Lower lobe of right lung (tissue), 2 donors: ENCODE data around the gene DPF3. TPM values are rescaled to one million over a fixed set of nuclear protein-coding genes. Genes with fewer than 3 reads are reported as not detected.

Experiments used
- ATAC-seq, 2 donors: fragments of 200-7000 bp; cut with Tn5 transposase; one replicate each; pipeline ENCODE4 v1.9.1; 2020 to 2022; ENCODE audit warnings: mild to moderate bottlenecking in 2 of 2, moderate library complexity in 2 of 2
- DNase-seq: peaks from one replicate; pipeline ENCODE4 v3.0.0-alpha.2; 2020
- H3K27ac ChIP-seq: fragments of 200-600 bp; one replicate; pipeline ENCODE4 v1.8.0; 2022
- H3K27me3 ChIP-seq: fragments of 200-600 bp; one replicate; pipeline ENCODE4 v1.8.0; 2022; ENCODE audit warnings: low read depth
- H3K36me3 ChIP-seq: fragments of 200-600 bp; one replicate; pipeline ENCODE4 v1.8.0; 2022; ENCODE audit warnings: mild to moderate bottlenecking
- H3K4me1 ChIP-seq: fragments of 200-600 bp; one replicate; pipeline ENCODE4 v1.8.0; 2022
- H3K4me3 ChIP-seq: fragments of 200-600 bp; one replicate; pipeline ENCODE4 v1.8.0; 2022; ENCODE audit warnings: mild to moderate bottlenecking
- H3K9me3 ChIP-seq: fragments of 200-600 bp; one replicate; pipeline ENCODE4 v1.8.0; 2022
- CTCF ChIP-seq: fragments of 200-600 bp; IDR thresholded peaks from one replicate; pipeline ENCODE4 v1.8.0; 2022; ENCODE audit warnings: antibody characterized with exemption, mild to moderate bottlenecking
- intact Hi-C: fragments of 100-400 bp; cut with DNase I; formaldehyde crosslinking; loops from one replicate; pipeline ENCODE4 v1.11.0; 2022
- total RNA-seq: library from RNA; stranded (reverse); fragmentation: NEBNext Ultra II Directional; extraction: Animal tissue kit (Norgen Biotek cat#: 25700); gene quantifications from one replicate; pipeline ENCODE4 v1.2.1, GENCODE V29; 2021
- donor health status: DM: no; HTN: yes; CAD: no; lungs with severe emphysema.

The DPF3 gene
- total RNA-seq, 1 donor from 2014 or later = 0.59 TPM

GRCh38 chr14:72621387-72622065 lies 272.4 kb downstream of the DPF3 start:
- no peak overlapping the region for H3K27ac ChIP-seq
- H3K4me1 ChIP-seq = no peaks in the 10 kb centered on the region
- ATAC-seq = no peak
- no peak overlapping the region for H3K4me3 ChIP-seq
- no peak for DNase-seq
- intact Hi-C loops = no loop called here
- H3K9me3 ChIP-seq = no peaks in the 10 kb centered on the region
- TF ChIP-seq CTCF = no peak
- H3K27me3 ChIP-seq = no peaks in the 10 kb centered on the region
- H3K36me3 ChIP-seq = no peaks in the 10 kb centered on the region

- ATAC-seq (no peak), DNase-seq (no peak)
- H3K27me3 ChIP-seq = no peaks in the 10 kb centered on the region
- no peaks in the 10 kb centered on the region for H3K4me1 ChIP-seq
- no peak overlapping the region for H3K4me3 ChIP-seq
- H3K27ac ChIP-seq = no peak overlapping the region
- intact Hi-C loops = no loop called here
- no peaks in the 10 kb centered on the region for H3K36me3 ChIP-seq
- no peaks in the 10 kb centered on the region for H3K9me3 ChIP-seq
- no peak for TF ChIP-seq CTCF
Measured at GRCh38 chr14:72619881-72620280, 274.0 kb downstream of the DPF3 start.

GRCh38 chr14:72619111-72619571 lies 274.8 kb downstream of the DPF3 start:
- Histone ChIP-seq H3K36me3 (no peaks in the 10 kb centered on the region), H3K9me3 (no peaks in the 10 kb centered on the region), H3K4me3 (no peak overlapping the region), H3K27ac (no peak overlapping the region), H3K4me1 (no peaks in the 10 kb centered on the region), H3K27me3 (no peaks in the 10 kb centered on the region)
- intact Hi-C loops = no loop called here
- TF ChIP-seq CTCF = no peak
- DNase-seq (no peak), ATAC-seq (no peak)

GRCh38 chr14:72618424-72618823 lies 275.5 kb downstream of the DPF3 start:
- no peak for DNase-seq
- intact Hi-C loops = no loop called here
- TF ChIP-seq CTCF = no peak
- Histone ChIP-seq H3K27ac (no peak overlapping the region), H3K36me3 (no peaks in the 10 kb centered on the region), H3K4me1 (no peaks in the 10 kb centered on the region), H3K9me3 (no peaks in the 10 kb centered on the region), H3K4me3 (no peak overlapping the region), H3K27me3 (no peaks in the 10 kb centered on the region)
- no peak for ATAC-seq

GRCh38 chr14:72617391-72618031 lies 276.4 kb downstream of the DPF3 start:
- H3K4me3 ChIP-seq = no peak overlapping the region
- no peaks in the 10 kb centered on the region for H3K27me3 ChIP-seq
- no peaks in the 10 kb centered on the region for H3K36me3 ChIP-seq
- intact Hi-C loops = no loop called here
- no peak for TF ChIP-seq CTCF
- no peak overlapping the region for H3K27ac ChIP-seq
- H3K4me1 ChIP-seq = no peaks in the 10 kb centered on the region
- DNase-seq = no peak
- H3K9me3 ChIP-seq = no peaks in the 10 kb centered on the region
- no peak for ATAC-seq
